ENCODE measurements around the gene KRTAP10-11.
"Not testable (repeated sequence)": the region's sequence is repeated elsewhere in the genome, so short reads cannot be mapped to it uniquely, and the experiment has no call there.

Gene KRTAP10-11

GRCh38 chr21:44638506-44639330, 7.5 kb upstream of the KRTAP10-11 start:
- not testable (repeated sequence) for DNase-seq (ENCODE audit: low spot score)

- DNase-seq (ENCODE audit: low spot score), result no peak
Measured at GRCh38 chr21:44639331-44639655, 6.9 kb upstream of the KRTAP10-11 start.

GRCh38 chr21:44640761-44641160, 5.5 kb upstream of the KRTAP10-11 start:
- no peak for DNase-seq (ENCODE audit: low spot score)

- DNase-seq (ENCODE audit: low spot score), result no peak
Measured at GRCh38 chr21:44643741-44644310, 2.4 kb upstream of the KRTAP10-11 start.

- DNase-seq (ENCODE audit: low spot score), result no peak
Measured at GRCh38 chr21:44644878-44645277, 1.3 kb upstream of the KRTAP10-11 start.

GRCh38 chr21:44647222-44647552, 973 bp downstream of the KRTAP10-11 start:
- DNase-seq (ENCODE audit: low spot score), result no peak

GRCh38 chr21:44648557-44649311, 2.5 kb downstream of the KRTAP10-11 start:
- DNase-seq (ENCODE audit: low spot score), result no peak

- DNase-seq (ENCODE audit: low spot score), result no peak
Measured at GRCh38 chr21:44649521-44650100, 3.4 kb downstream of the KRTAP10-11 start.

- DNase-seq (ENCODE audit: low spot score), result no peak
Measured at GRCh38 chr21:44650265-44650972, 4.2 kb downstream of the KRTAP10-11 start.

- DNase-seq (ENCODE audit: low spot score), result no peak
Measured at GRCh38 chr21:44650973-44651675, 4.9 kb downstream of the KRTAP10-11 start.

GRCh38 chr21:44653123-44653522, 6.9 kb downstream of the KRTAP10-11 start:
- DNase-seq (ENCODE audit: low spot score), result no peak

- DNase-seq (ENCODE audit: low spot score), result no peak
Measured at GRCh38 chr21:44653656-44654575, 7.7 kb downstream of the KRTAP10-11 start.

GRCh38 chr21:44654576-44655175, 8.5 kb downstream of the KRTAP10-11 start, which contains the start of gene KRTAP12-4:
Gene KRTAP12-4 (minus strand): TSS chr21:44654659. CDS start chr21:44654614, 45 bp downstream.
- DNase-seq (ENCODE audit: low spot score), result no peak

GRCh38 chr21:44656868-44657267, 10.7 kb downstream of the KRTAP10-11 start:
- DNase-seq (ENCODE audit: low spot score), result no peak

- DNase-seq (ENCODE audit: low spot score), result no peak
Measured at GRCh38 chr21:44657635-44658540, 11.7 kb downstream of the KRTAP10-11 start, which contains the start of gene KRTAP12-3. Gene KRTAP12-3 (plus strand): TSS chr21:44657932. CDS start chr21:44657980, 48 bp downstream.

- no peak for DNase-seq (ENCODE audit: low spot score)
Measured at GRCh38 chr21:44658541-44658910, 12.3 kb downstream of the KRTAP10-11 start.

GRCh38 chr21:44658913-44659595, 12.8 kb downstream of the KRTAP10-11 start:
- no peak for DNase-seq (ENCODE audit: low spot score)

- not testable (repeated sequence) for DNase-seq (ENCODE audit: low spot score)
Measured at GRCh38 chr21:44661567-44661966, 15.4 kb downstream of the KRTAP10-11 start.
